GM15510 (cell line): Measurements from ENCODE around the gene FOSB.
A peak's percentile ranks its signal among the peaks of the same experiment; 100 is the strongest.

Experiments
- POLR2A ChIP-seq: IDR thresholded peaks from 3 replicates; pipeline ENCODE4 v1.6.1; 2011; ENCODE audit warnings: borderline replicate concordance; ENCODE audit not compliant: insufficient read length; ENCODE audit errors: extremely low read depth

Gene FOSB

DNA sequence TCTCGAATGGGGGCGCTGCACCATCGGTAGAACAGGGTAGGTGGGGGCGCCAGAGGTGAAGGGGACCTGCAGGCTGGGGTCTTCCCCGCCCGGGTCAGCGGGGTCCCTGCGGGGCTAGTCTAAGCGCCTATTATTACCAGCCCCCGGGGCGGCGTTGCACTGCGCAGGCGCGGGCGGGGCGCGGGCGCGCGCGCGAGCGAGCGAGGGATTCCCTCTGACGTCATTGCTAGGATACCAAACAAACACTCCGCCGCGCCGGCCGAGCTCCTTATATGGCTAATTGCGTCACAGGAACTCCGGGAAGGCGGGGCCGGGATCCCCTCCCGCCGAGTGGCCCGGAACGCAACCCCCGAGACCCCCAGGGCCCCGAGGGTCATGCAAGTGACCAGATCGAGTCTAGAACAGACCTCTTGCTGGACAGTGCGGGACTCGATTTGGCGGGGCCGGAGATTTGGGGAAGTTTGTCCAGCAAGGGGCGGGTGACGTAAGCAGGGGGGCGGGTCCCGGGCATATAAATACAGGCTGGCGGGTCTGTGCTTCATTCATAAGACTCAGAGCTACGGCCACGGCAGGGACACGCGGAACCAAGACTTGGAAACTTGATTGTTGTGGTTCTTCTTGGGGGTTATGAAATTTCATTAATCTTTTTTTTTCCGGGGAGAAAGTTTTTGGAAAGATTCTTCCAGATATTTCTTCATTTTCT is at the start of gene FOSB:
TSS of gene FOSB (plus strand) at position 541 of the 703 bp plus-strand sequence. CDS start 591 bp downstream, outside the sequence.
- TF ChIP-seq POLR2A, result peak; percentile 46

GRCh38 chr19:45418802-45419201 is 49.0 kb upstream of the FOSB start:
- TF ChIP-seq POLR2A, result no peak

GRCh38 chr19:45419396-45419795 is 48.4 kb upstream of the FOSB start:
- peak; percentile 22 for TF ChIP-seq POLR2A

DNA sequence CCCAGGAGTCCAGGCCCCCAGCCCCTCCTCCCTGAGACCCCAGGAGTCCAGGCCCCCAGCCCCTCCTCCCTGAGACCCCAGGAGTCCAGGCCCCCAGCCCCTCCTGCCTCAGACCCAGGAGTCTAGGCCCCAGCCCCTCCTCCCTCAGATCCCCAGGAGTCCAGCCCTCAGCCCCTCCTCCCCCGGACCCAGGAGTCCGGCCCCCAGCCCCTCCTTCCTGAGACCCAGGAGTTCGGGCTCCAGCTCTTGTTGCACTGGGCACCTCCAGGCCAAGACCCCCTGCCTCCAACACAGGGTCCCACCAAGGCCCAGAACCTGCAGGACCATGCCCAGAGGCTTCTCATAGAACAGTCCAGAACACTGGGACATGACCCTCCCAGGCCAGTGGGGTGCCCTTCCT is 47.9 kb upstream of the FOSB start:
- no peak for TF ChIP-seq POLR2A

GRCh38 chr19:45420356-45420755 is 47.4 kb upstream of the FOSB start:
- TF ChIP-seq POLR2A, result no peak

GRCh38 chr19:45420871-45421270 is 46.9 kb upstream of the FOSB start:
- no peak for TF ChIP-seq POLR2A

GRCh38 chr19:45421947-45422498 is 45.8 kb upstream of the FOSB start:
- no peak for TF ChIP-seq POLR2A

DNA sequence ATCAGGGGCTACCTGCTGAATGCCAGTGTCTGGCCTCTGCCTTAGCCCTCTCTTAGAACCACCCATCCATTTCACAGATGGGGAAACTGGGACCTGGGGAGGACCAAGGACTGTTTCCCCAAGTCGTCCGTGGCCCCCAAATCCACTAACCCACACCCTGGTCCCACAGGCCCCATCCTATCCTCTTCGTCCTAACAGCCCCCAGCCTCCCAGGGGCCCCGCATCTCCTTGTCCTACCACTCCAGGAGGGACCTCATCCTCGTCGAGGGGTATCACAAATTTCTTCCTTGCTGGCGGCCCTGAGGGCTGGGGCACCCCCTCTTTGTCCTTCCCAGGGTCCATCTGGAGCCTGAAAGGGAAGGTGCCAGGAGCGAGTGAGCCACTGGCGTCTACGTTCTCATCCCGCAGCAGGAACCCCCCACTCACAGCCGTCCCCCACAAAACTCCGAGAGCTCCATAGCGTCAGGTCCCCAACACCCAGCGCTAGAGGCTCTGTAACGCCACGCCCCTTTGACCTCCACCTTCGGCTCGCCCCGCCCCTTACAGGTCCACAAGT is 44.7 kb upstream of the FOSB start:
- TF ChIP-seq POLR2A, result no peak

- TF ChIP-seq POLR2A, result peak; percentile 87
Measured at GRCh38 chr19:45423589-45424190, 44.1 kb upstream of the FOSB start, which contains the start of gene ERCC1. Gene ERCC1, minus strand, starts transcription at chr19:45423917. Its CDS starts 543 bp downstream, at chr19:45423374.

DNA sequence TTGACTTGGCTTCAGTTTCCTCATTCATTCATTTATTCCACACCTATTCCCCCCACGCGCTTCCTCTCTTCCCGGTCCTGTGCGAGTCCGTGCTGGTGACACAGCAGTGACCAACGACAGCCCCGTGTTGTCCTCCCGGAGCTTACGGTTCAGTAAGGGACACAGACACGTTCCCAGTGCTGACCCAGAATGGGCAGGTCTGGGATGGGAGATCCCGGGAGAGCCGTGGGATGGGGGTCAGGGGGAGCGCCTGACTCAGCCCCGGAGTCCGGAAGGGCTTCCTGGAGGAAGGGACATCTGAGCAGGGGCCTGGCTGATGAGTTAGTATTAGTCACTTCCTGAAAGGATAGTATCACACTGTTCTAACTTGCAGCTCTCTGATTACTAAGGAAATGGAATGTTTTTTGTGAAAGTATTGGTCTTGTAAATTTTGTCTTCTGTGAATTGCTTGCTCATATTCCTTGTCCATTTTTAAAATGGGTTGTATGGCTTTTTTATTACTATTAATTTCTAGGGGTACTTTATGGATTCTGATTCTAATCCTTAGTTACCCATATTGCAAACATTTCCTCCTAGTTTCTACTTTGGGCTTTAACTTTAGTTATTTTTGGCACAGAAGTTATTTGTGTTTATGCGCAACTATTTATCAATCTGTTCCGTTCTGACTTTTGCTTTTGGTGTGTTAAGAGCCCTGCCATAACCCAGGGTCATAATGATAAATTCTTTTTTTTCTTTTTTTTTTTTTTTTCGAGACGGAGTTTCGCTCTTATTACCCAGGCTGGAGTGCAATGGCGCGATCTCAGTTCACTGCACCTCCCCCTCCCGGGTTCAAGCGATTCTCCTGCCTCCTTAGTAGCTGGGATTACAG is 43.4 kb upstream of the FOSB start:
- TF ChIP-seq POLR2A, result no peak

DNA sequence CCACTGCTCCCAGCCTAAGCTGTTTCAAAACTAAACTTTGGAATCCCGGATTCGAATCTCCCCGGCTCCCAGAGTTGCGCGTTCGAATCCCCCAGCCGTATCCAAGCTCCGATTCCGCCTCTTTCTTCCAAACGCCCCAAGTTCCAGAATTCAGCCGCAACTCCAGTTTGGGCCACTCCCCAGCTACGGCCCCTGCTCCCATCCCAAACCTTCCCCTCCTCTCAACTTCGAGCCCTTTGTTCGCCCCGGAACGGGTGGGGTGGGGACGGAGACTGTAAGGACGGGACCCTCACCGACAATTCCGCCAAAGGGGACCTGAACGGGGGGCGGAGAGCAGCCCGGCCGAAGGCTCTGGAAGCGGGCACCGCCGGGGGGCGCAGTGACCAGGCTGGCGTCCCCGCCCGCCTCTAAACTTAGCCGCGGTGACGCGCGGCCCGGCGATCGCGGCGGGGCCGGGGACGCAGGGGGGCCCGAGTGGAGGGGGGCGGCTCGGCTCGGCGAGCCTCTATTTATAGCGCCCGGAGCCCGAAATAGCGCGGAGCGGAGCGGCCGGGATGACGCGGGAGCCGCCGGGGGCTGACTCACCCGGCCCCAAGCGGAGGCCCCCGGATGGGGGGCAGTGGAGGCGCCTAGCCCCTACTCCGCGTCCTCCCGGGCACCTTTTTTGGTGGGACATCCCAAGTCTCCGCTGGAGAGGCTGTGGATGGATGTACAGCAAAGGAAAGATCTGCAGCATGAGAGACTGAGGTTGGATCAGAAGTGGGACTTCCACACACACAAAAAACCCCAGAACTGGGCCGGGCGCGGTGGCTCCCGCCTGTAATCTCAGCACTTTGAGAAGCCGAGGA is 39.2 kb upstream of the FOSB start:
- TF ChIP-seq POLR2A, result no peak

DNA sequence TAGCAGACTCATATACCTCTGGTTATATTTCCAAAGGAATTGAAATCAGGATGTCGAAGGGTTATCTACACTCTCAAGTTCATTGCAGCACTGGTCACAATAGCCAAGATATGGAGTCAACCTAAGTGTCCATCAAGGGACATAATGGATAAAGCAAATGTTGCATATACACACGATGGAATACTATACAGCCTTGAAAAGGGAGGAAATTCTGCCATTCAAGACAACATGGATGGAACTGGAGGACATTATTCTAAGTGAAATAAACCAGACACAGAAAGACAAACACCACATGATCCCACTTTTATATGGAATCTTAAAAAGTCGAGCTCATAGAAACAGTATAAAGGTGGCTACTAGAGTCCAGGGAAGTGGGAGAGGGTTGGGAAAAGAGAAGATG is 30.5 kb upstream of the FOSB start:
- TF ChIP-seq POLR2A, result no peak

GRCh38 chr19:45439190-45439568 is 28.6 kb upstream of the FOSB start:
- no peak for TF ChIP-seq POLR2A
